NT2/D1 (cell line): Measurements from ENCODE around the gene KIAA1958.

Experiments used
- DNase-seq: peaks from one replicate; pipeline ENCODE4 v3.0.0-alpha.2; 2011; ENCODE audit warnings: low read depth, low spot score
- H3K27me3 ChIP-seq: 2 replicates; pipeline ENCODE4 v1.6.0; 2011; ENCODE audit warnings: mild to moderate bottlenecking; ENCODE audit not compliant: insufficient read length, insufficient read depth
- H3K36me3 ChIP-seq: 2 replicates; pipeline ENCODE4 v1.6.1; 2011; ENCODE audit warnings: mild to moderate bottlenecking, low read length, mixed read lengths; ENCODE audit not compliant: insufficient read depth, insufficient read length
- H3K4me1 ChIP-seq: 2 replicates; pipeline ENCODE4 v1.5.1; 2011; ENCODE audit not compliant: insufficient read depth, insufficient read length
- H3K4me3 ChIP-seq: 2 replicates; pipeline ENCODE4 v1.5.1; 2011; ENCODE audit warnings: low read depth; ENCODE audit not compliant: insufficient read length
- H3K9ac ChIP-seq: 2 replicates; pipeline ENCODE4 v1.6.0; 2011; ENCODE audit warnings: low read depth; ENCODE audit not compliant: insufficient read length
- H3K9me3 ChIP-seq: 2 replicates; pipeline ENCODE4 v1.5.1; 2011; ENCODE audit warnings: mild to moderate bottlenecking, low read length; ENCODE audit not compliant: insufficient read depth
- SUZ12 ChIP-seq: IDR thresholded peaks from 2 replicates; pipeline ENCODE4 v1.6.1; 2011; ENCODE audit not compliant: insufficient read length, insufficient read depth; ENCODE audit errors: extremely low read depth
- YY1 ChIP-seq: IDR thresholded peaks from 2 replicates; pipeline ENCODE4 v1.6.1; 2011; ENCODE audit not compliant: insufficient read length, insufficient read depth
- ZNF274 ChIP-seq: IDR thresholded peaks from 2 replicates; pipeline ENCODE4 v1.6.1; 2011; ENCODE audit warnings: mild to moderate bottlenecking, low read depth, low read length

KIAA1958 gene

DNA sequence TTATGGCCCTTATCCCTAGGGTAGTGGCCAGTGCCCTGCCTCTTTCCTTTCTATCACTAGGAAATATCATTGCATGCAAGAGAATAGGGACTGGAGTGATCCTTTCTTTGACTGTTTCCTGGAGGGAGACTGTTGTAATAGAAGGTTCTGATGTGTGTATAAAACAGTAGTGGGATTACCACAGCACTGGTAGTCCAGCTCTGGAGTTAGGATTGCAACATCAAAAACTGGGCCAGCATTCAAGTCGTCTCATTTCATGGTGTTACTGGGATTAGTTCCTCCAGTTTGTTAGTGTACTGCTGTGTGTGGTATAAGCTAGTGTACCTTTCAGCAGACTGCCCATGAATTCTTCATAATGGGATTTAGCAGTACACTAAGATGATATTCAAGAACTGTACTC is 45.8 kb downstream of the KIAA1958 start:
- Histone ChIP-seq H3K36me3 (no peaks in the 10 kb centered on the region), H3K9me3 (no peaks in the 10 kb centered on the region), H3K9ac (no peak overlapping the region), H3K4me3 (no peak overlapping the region), H3K27me3 (no peaks in the 10 kb centered on the region), H3K4me1 (peaks cover 2% of the 10 kb centered on the region)
- no peak for DNase-seq
- no peak for TF ChIP-seq YY1
- no peak for TF ChIP-seq SUZ12
- TF ChIP-seq ZNF274 = no peak

DNA sequence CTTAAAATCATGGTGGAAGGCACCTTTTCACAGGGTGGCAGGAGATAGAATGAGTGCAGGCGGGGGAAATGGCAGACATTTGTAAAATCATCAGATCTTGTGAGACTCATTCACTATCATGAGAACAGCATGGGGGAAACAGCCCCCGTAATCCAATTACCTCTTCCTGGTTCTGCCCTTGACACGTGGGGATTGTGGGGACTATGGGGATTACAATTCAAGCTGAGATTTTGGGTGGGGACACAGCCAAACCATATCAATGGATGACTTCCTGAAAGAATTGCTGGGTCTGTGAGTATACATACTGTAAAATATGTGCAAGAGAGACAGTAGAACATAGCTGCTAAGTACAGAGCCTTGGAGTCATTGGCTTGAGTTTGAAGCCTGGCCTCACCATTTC is 47.0 kb downstream of the KIAA1958 start:
- peaks cover 2% of the 10 kb centered on the region for H3K4me1 ChIP-seq
- no peaks in the 10 kb centered on the region for H3K36me3 ChIP-seq
- H3K9me3 ChIP-seq = no peaks in the 10 kb centered on the region
- DNase-seq = no peak
- H3K4me3 ChIP-seq = no peak overlapping the region
- no peak overlapping the region for H3K9ac ChIP-seq
- H3K27me3 ChIP-seq = no peaks in the 10 kb centered on the region
- no peak for TF ChIP-seq SUZ12
- TF ChIP-seq YY1 = no peak
- TF ChIP-seq ZNF274 = no peak

DNA sequence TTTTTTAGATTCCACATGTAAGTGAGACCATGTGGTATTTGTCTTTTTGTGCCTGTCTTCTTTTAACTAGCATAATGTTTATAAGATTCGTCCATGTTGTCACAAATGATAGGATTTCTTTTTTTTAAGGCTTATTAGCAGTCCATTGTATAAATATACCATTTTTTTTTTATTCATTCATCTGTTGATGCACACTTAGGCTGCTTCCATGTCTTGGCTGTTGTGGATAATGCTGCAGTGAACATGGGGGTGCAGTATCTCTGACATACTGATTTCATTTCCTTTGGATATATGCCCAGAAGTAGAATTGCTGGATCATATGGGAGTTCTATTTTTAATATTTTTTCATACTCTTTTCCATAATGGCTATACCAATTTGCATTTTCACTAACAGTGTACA is 48.7 kb downstream of the KIAA1958 start:
- DNase-seq = no peak
- Histone ChIP-seq H3K9me3 (no peaks in the 10 kb centered on the region), H3K4me1 (peaks cover 2% of the 10 kb centered on the region), H3K36me3 (no peaks in the 10 kb centered on the region), H3K27me3 (no peaks in the 10 kb centered on the region), H3K9ac (no peak overlapping the region), H3K4me3 (no peak overlapping the region)
- no peak for TF ChIP-seq ZNF274
- TF ChIP-seq SUZ12 = no peak
- TF ChIP-seq YY1 = no peak

DNA sequence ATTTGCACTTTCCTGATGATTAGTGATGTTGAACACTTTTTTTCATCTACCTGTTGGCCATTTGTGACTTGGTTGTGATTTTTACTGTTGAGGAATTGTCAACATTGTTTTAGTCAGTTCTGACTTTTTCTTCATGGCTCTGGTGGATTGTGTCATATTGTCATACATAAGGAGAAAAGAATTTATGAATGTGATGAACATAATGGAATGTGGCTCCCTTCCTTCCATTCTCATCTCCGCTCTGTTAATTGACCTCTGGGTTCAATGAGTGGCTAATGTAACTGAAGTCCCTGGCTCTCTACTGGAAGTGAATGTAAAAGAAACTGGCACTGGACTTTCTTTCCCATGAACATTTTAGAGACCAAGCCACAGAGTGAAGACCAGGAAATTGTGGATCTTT is 49.2 kb downstream of the KIAA1958 start:
- Histone ChIP-seq H3K9me3 (no peaks in the 10 kb centered on the region), H3K9ac (no peak overlapping the region), H3K27me3 (no peaks in the 10 kb centered on the region), H3K4me3 (no peak overlapping the region), H3K4me1 (peaks cover 2% of the 10 kb centered on the region), H3K36me3 (no peaks in the 10 kb centered on the region)
- no peak for TF ChIP-seq SUZ12
- TF ChIP-seq ZNF274 = no peak
- no peak for TF ChIP-seq YY1
- DNase-seq = no peak

DNA sequence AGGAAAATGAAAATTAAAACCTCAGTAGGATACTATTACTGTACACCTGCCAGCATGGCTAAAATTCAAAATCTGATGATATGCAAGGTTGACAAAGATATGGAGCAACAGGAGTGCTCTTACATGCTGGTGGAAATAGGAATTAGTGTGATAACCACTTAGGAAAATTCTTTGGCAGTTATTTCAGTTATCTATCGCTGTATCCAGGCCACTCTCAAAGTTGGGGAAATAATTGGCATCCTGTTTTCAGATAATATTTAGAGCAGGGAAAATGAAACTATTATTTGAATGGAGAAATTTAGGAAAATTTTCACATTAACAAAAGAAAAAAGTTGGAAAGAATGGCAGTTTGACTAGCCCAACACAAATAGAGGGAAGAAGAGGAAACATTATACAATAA is 50.9 kb downstream of the KIAA1958 start:
- Histone ChIP-seq H3K27me3 (no peaks in the 10 kb centered on the region), H3K4me1 (no peaks in the 10 kb centered on the region), H3K9me3 (no peaks in the 10 kb centered on the region), H3K36me3 (no peaks in the 10 kb centered on the region), H3K4me3 (no peak overlapping the region), H3K9ac (no peak overlapping the region)
- DNase-seq = no peak
- TF ChIP-seq YY1 (no peak), ZNF274 (no peak), SUZ12 (no peak)

DNA sequence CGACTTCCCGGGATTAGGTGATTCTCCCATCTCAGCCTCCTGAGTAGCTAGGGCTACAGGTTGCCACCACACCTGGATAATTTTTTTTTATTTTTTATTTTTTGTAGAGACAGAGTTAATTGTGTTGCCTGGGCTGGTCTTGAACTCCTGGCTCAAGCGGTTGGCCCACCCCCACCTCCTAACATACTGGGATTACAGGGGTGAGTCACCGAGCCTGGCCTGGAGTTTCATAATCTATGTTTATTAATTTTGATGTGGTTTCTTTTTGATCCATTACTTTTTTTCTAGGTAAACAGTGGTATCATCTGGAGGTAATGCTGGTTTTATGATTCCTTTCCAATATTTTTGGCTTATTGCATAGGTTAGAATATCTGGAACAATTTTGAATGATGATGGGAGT is 54.2 kb downstream of the KIAA1958 start:
- 0 out of 2 replicates have a peak, but pooled peaks cover 2% of the 10 kb centered on the region for H3K9me3 ChIP-seq
- no peaks in the 10 kb centered on the region for H3K4me1 ChIP-seq
- TF ChIP-seq SUZ12 = no peak
- no peak for TF ChIP-seq ZNF274
- no peak for TF ChIP-seq YY1
- no peak for DNase-seq
- H3K9ac ChIP-seq = no peak overlapping the region
- no peaks in the 10 kb centered on the region for H3K36me3 ChIP-seq
- no peaks in the 10 kb centered on the region for H3K27me3 ChIP-seq
- H3K4me3 ChIP-seq = no peak overlapping the region

DNA sequence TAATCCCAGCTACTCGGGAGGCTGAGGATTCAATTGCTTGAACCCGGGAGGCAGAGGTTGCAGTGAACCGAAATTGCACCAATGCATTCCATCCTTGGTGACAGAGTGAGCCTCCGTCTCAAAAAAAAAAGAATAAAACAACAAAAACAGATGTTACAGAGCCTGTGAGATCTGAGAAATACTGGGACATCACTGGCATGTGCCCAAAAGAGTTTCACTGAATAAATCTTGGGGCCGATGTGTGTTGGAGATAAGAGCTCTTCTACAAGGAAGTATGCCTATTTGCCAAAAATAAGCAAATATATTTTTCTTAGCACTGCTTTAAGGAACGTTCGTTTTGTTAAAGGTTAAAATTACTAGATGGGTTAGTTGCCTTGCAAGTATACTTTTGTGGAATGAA is 55.1 kb downstream of the KIAA1958 start:
- Histone ChIP-seq H3K36me3 (no peaks in the 10 kb centered on the region), H3K27me3 (no peaks in the 10 kb centered on the region), H3K9me3 (peaks cover 10% of the 10 kb centered on the region), H3K9ac (no peak overlapping the region), H3K4me1 (no peaks in the 10 kb centered on the region), H3K4me3 (no peak overlapping the region)
- no peak for DNase-seq
- TF ChIP-seq ZNF274 (no peak), SUZ12 (no peak), YY1 (no peak)
